GM18520 (cell line): ENCODE results near the gene ANO1.
"Not testable (repeated sequence)": the region's sequence is repeated elsewhere in the genome, so short reads cannot be mapped to it uniquely, and the experiment has no call there.

Experiments used
- ATAC-seq: cut with Tn5 transposase; IDR thresholded peaks from one replicate; pipeline ENCODE4 v1.9.1; 2021; ENCODE audit not compliant: unreplicated experiment

Gene ANO1

GRCh38 chr11:70183483-70184176 is 105.5 kb downstream of the ANO1 start:
- ATAC-seq, result no peak

- ATAC-seq, result no peak
Measured at GRCh38 chr11:70184396-70184795, 106.3 kb downstream of the ANO1 start.

GRCh38 chr11:70185348-70186055 is 107.4 kb downstream of the ANO1 start:
- ATAC-seq, result no peak

- no peak for ATAC-seq
Measured at GRCh38 chr11:70186420-70186819, 108.3 kb downstream of the ANO1 start.

- no peak for ATAC-seq
Measured at GRCh38 chr11:70186936-70187335, 108.8 kb downstream of the ANO1 start.

GRCh38 chr11:70187771-70188170 is 109.7 kb downstream of the ANO1 start:
- ATAC-seq, result no peak

- ATAC-seq, result no peak
Measured at GRCh38 chr11:70189622-70190021, 111.5 kb downstream of the ANO1 start.

- ATAC-seq, result no peak
Measured at GRCh38 chr11:70191495-70192140, 113.5 kb downstream of the ANO1 start.

- ATAC-seq, result no peak
Measured at GRCh38 chr11:70192666-70193410, 114.7 kb downstream of the ANO1 start.

GRCh38 chr11:70193411-70194292 is 115.5 kb downstream of the ANO1 start:
- ATAC-seq, result no peak

GRCh38 chr11:70194792-70195791 is 117.0 kb downstream of the ANO1 start:
- no peak for ATAC-seq

- ATAC-seq, result no peak
Measured at GRCh38 chr11:70200212-70200844, 122.2 kb downstream of the ANO1 start.

GRCh38 chr11:70201047-70201446 is 122.9 kb downstream of the ANO1 start:
- not testable (repeated sequence) for ATAC-seq

GRCh38 chr11:70201882-70202861 is 124.1 kb downstream of the ANO1 start:
- no peak for ATAC-seq

- peak; percentile 60 for ATAC-seq
Measured at GRCh38 chr11:70202920-70203750, 125.0 kb downstream of the ANO1 start, which contains the start of gene FADD. Gene FADD (plus strand): TSS chr11:70203296. CDS start chr11:70203460, 164 bp downstream.

- peak; percentile 18 for ATAC-seq
Measured at GRCh38 chr11:70203751-70204465, 125.8 kb downstream of the ANO1 start.
